Mesothelial cell of epicardium (in vitro differentiated cells): ENCODE data around the gene ACTN1. TPM values are rescaled to one million over a fixed set of nuclear protein-coding genes. Genes with fewer than 3 reads are reported as not detected.

ENCODE experiments used
- DNase-seq, 2 experiments: peaks; one replicate each; pipeline ENCODE4 v3.0.0; 2021; ENCODE audit warnings: low spot score in 2 of 2; ENCODE audit not compliant: unreplicated experiment in 2 of 2
- H3K27ac Mint-ChIP-seq: 2 replicates; pipeline ENCODE4 v1.8.0; 2021; ENCODE audit warnings: mixed read lengths
- H3K27me3 Mint-ChIP-seq: 2 replicates; pipeline ENCODE4 v1.8.0; 2021; ENCODE audit warnings: low read depth, mixed read lengths
- H3K36me3 Mint-ChIP-seq: 2 replicates; pipeline ENCODE4 v1.8.0; 2021; ENCODE audit warnings: mixed read lengths
- H3K4me1 Mint-ChIP-seq: 2 replicates; pipeline ENCODE4 v1.8.0; 2021; ENCODE audit warnings: mixed read lengths
- H3K4me3 Mint-ChIP-seq: 2 replicates; pipeline ENCODE4 v1.8.0; 2021; ENCODE audit warnings: mild to moderate bottlenecking, moderate library complexity, mixed read lengths
- H3K9me3 Mint-ChIP-seq: 2 replicates; pipeline ENCODE4 v1.8.0; 2021; ENCODE audit warnings: mixed read lengths
- CTCF ChIP-seq: fragments of 200-600 bp; sonication (generic); IDR thresholded peaks from one replicate; pipeline ENCODE4 v1.5.0; 2021; ENCODE audit warnings: antibody characterized with exemption; ENCODE audit not compliant: unreplicated experiment
- total RNA-seq: library from RNA; stranded (reverse); gene quantifications from 3 replicates; pipeline ENCODE4 v1.2.1, GENCODE V29; 2021

ACTN1 gene
- total RNA-seq, 1 donor from 2014 or later: 166 TPM

DNA sequence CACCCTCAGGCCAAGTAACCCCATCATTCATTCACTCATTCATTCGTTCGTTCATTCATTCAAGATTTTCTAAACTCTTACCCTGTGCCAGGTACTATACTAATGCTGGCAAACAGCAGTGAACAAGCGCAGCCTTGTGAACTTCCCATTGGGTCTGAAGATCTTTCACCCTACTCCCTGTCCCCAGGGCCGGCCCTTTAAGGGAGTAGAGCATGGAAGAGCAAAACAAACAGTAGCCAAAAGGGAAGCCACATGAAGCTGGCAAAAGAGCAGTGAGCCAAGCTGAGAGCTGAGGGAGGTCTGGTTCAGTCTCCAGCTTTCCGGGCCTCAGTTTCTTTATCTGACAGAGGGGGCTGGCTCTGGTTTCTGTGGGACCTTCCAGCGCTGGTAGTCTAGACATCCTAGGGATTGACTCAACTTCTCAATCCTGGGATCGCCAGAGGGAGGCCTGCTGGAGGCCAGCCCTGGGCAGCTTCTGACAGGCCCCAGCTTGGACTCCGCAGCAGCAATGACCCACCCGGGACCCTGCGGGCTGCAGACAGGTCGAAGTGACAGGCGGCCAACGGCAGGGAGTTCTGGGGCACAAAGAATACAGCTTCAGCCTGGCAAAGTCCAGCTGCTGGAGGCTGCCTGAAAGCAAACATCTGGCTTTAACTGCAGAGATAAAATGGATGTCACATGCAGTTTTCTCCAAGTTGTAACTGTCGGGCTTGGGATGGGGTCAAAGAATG lies 27.1 kb downstream of the ACTN1 start:
- Mint-ChIP-seq H3K4me1 (peaks cover 70% of the 10 kb centered on the region), H3K9me3 (no peaks in the 10 kb centered on the region), H3K27ac (peak overlapping the region; percentile 93), H3K4me3 (no peak overlapping the region), H3K27me3 (no peaks in the 10 kb centered on the region), H3K36me3 (no peaks in the 10 kb centered on the region)
- no peak for TF ChIP-seq CTCF
- DNase-seq: no peak

GRCh38 chr14:68951035-68951797 lies 27.9 kb downstream of the ACTN1 start:
- H3K4me3 Mint-ChIP-seq: no peak overlapping the region
- no peaks in the 10 kb centered on the region for H3K9me3 Mint-ChIP-seq
- H3K4me1 Mint-ChIP-seq: peaks cover 70% of the 10 kb centered on the region
- H3K27me3 Mint-ChIP-seq: no peaks in the 10 kb centered on the region
- DNase-seq: no peak
- TF ChIP-seq CTCF: no peak
- peak overlapping the region; percentile 77 for H3K27ac Mint-ChIP-seq
- H3K36me3 Mint-ChIP-seq: no peaks in the 10 kb centered on the region

DNA sequence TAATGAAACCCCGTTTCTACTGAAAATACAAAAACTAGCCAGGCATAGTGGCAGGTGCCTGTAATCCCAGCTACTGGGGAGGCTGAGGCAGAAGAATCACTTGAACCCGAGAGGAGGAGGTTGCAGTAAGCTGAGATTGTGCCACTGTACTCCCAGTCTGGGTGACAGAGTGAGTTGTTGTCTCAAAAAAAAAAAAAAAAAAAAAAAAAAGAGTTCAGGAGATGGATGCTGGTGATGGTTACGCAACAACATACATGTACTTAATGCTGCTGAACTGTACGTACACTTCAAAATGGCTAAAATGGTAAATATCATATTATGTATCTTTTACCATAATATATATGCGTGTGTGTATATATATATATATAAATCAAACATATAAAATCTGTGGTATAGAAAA lies 29.0 kb downstream of the ACTN1 start:
- Mint-ChIP-seq H3K27me3 (no peaks in the 10 kb centered on the region), H3K4me1 (peaks cover 63% of the 10 kb centered on the region), H3K9me3 (no peaks in the 10 kb centered on the region), H3K4me3 (no peak overlapping the region), H3K36me3 (no peaks in the 10 kb centered on the region), H3K27ac (no peak overlapping the region)
- no peak for DNase-seq
- TF ChIP-seq CTCF: no peak

- Mint-ChIP-seq H3K36me3 (no peaks in the 10 kb centered on the region), H3K27me3 (no peaks in the 10 kb centered on the region), H3K4me3 (no peak overlapping the region), H3K9me3 (no peaks in the 10 kb centered on the region), H3K27ac (no peak overlapping the region), H3K4me1 (peaks cover 59% of the 10 kb centered on the region)
- no peak for TF ChIP-seq CTCF
- no peak for DNase-seq
Observed at GRCh38 chr14:68949601-68949965, 29.5 kb downstream of the ACTN1 start.

- H3K9me3 Mint-ChIP-seq: no peaks in the 10 kb centered on the region
Observed at GRCh38 chr14:68948686-68949600, 30.2 kb downstream of the ACTN1 start.

More at GRCh38 chr14:68948686-68949600, 30.2 kb downstream of the ACTN1 start:
- H3K27me3 Mint-ChIP-seq: no peaks in the 10 kb centered on the region
- no peak overlapping the region for H3K4me3 Mint-ChIP-seq
- no peaks in the 10 kb centered on the region for H3K36me3 Mint-ChIP-seq
- no peak overlapping the region for H3K27ac Mint-ChIP-seq
- peaks cover 57% of the 10 kb centered on the region for H3K4me1 Mint-ChIP-seq
- DNase-seq: no peak
- TF ChIP-seq CTCF: no peak
